ENCODE results near the gene KLHL22. TPM values are rescaled to one million over a fixed set of nuclear protein-coding genes. Genes with fewer than 3 reads are reported as not detected.

KLHL22 gene
- total RNA-seq, 1 donor from 2014 or later = 14.3 TPM

DNA sequence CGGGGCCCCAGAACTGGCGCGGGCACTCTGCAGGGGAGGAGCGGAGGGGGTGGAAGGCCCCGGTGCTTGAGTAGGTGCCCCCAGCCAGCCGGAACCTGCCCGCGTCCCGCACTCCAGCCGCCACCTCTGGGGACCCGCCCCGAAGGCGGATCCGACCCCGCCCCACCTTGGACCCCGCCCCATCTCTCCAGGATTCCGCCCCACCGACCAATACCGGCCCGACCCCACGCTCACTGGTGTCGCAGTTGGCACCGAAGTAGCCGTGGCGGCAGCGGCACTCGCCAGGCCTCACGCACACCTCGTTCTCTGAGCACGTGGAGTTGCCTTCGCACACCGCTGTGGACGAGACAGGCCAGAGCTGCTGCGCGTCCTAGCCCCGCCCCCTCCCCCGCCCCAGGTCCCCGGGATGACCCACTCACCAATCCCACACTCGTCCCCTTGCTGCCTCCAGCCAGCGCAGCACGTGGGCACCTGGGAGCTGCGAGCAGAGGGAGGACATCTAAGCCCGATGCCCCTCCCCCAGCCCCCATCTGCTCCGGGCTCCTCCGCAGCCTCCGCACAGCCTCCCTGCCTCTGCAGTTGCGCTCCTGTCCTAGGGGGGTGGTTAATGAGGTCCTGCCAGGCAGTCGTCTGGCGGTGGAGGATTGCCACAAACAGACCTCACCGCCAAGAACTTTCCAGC is 63.9 kb downstream of the KLHL22 start:
- Histone ChIP-seq H3K9me3 (ENCODE audit: low read depth) (no peaks in the 10 kb centered on the region), H3K27me3 (peaks cover 98% of the 10 kb centered on the region), H4K20me1 (ENCODE audit: low read depth) (peaks cover 81% of the 10 kb centered on the region), H3K4me2 (peak overlapping the region; percentile 80), H3K79me2 (ENCODE audit: low read depth) (no peaks in the 10 kb centered on the region), H3K36me3 (no peaks in the 10 kb centered on the region), H3K4me1 (no peaks in the 10 kb centered on the region), H3K27ac (no peak overlapping the region), H2AFZ (replicated peaks) (no peak overlapping the region), H3K4me3 (peak overlapping the region; percentile 42), H3K9ac (no peak overlapping the region), H3F3A (ENCODE audit: low read depth) (peaks cover 10% of the 10 kb centered on the region)
- Mint-ChIP-seq H3K27me3 (ENCODE audit: insufficient read depth, low read depth) (peaks cover 48% of the 10 kb centered on the region), H3K4me3 (peak overlapping the region; percentile 77), H3K27ac (no peak overlapping the region), H3K4me1 (peaks cover 17% of the 10 kb centered on the region), H3K36me3 (peaks cover 10% of the 10 kb centered on the region), H3K9me3 (peaks cover 2% of the 10 kb centered on the region)
- TF ChIP-seq EZH2 (IDR thresholded peaks at IDR 0.05) (peak; percentile 8), CTCF (IDR thresholded peaks at IDR 0.05) (no peak), EZH2phosphoT487 (IDR thresholded peaks at IDR 0.05) (peak; percentile 0)
- peak; percentile 37 for DNase-seq (ENCODE audit: low spot score)

GRCh38 chr22:20430720-20431510 is 64.7 kb downstream of the KLHL22 start:
- Histone ChIP-seq H4K20me1 (ENCODE audit: low read depth) (peaks cover 75% of the 10 kb centered on the region), H3K4me1 (no peaks in the 10 kb centered on the region), H2AFZ (replicated peaks) (no peak overlapping the region), H3K36me3 (no peaks in the 10 kb centered on the region), H3K4me3 (peak overlapping the region; percentile 42), H3K27ac (no peak overlapping the region), H3K4me2 (peak overlapping the region; percentile 80), H3K27me3 (peaks cover 90% of the 10 kb centered on the region), H3K79me2 (ENCODE audit: low read depth) (no peaks in the 10 kb centered on the region), H3K9me3 (ENCODE audit: low read depth) (no peaks in the 10 kb centered on the region), H3K9ac (no peak overlapping the region), H3F3A (ENCODE audit: low read depth) (peaks cover 10% of the 10 kb centered on the region)
- peaks cover 16% of the 10 kb centered on the region for H3K4me1 Mint-ChIP-seq
- peak overlapping the region; percentile 72 for H3K4me3 Mint-ChIP-seq
- peaks cover 48% of the 10 kb centered on the region for H3K27me3 Mint-ChIP-seq (ENCODE audit: insufficient read depth, low read depth)
- DNase-seq (ENCODE audit: low spot score) = peak; percentile 93
- peaks cover 2% of the 10 kb centered on the region for H3K9me3 Mint-ChIP-seq
- no peak overlapping the region for H3K27ac Mint-ChIP-seq
- TF ChIP-seq CTCF (IDR thresholded peaks at IDR 0.05) (peak; percentile 54), EZH2phosphoT487 (IDR thresholded peaks at IDR 0.05) (peak; percentile 69), EZH2 (IDR thresholded peaks at IDR 0.05) (peak; percentile 81)
- peaks cover 10% of the 10 kb centered on the region for H3K36me3 Mint-ChIP-seq

DNA sequence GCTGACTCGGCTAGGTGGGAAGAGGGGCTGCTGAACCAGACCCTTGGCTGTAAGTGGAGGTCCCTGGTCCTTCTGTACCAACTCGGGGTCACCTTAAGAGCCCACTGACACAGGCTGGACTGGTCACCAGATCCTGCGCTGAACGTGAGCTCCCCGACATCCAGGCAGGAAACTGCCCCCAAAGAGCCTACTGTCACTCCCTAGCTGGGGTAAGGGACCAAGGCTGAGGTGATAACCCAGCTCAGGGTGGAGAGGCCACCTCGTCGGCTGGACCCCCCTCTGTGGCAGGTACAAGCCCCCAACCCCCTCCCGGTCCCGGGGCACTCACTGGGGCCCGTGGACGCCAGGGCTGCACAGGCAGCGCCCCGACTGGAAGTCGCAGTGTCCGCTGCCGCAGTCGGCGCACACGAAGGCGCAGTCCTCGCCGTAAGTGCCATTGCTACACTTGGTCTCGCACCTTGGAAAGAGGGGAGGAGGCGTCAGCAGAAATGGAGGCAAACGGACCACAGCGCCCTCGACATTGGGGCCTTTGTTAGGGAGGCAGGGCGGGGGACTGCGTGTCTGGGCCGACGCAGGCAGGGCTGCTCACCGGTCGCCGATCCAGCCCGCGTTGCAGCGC is 65.4 kb downstream of the KLHL22 start:
- H3K27me3 ChIP-seq = peaks cover 83% of the 10 kb centered on the region
- peak overlapping the region; percentile 72 for H3K4me3 Mint-ChIP-seq
- no peaks in the 10 kb centered on the region for H3K79me2 ChIP-seq (ENCODE audit: low read depth)

More for the DNA sequence above, 65.4 kb downstream of the KLHL22 start:
- H4K20me1 ChIP-seq (ENCODE audit: low read depth) = peaks cover 68% of the 10 kb centered on the region
- Mint-ChIP-seq H3K36me3 (peaks cover 8% of the 10 kb centered on the region), H3K27ac (no peak overlapping the region), H3K4me1 (peaks cover 11% of the 10 kb centered on the region), H3K9me3 (peaks cover 2% of the 10 kb centered on the region), H3K27me3 (ENCODE audit: insufficient read depth, low read depth) (peaks cover 48% of the 10 kb centered on the region)
- TF ChIP-seq EZH2 (IDR thresholded peaks at IDR 0.05) (no peak), EZH2phosphoT487 (IDR thresholded peaks at IDR 0.05) (no peak), CTCF (IDR thresholded peaks at IDR 0.05) (no peak)
- H3K4me2 ChIP-seq = peak overlapping the region; percentile 80
- H3K4me1 ChIP-seq = no peaks in the 10 kb centered on the region
- H3F3A ChIP-seq (ENCODE audit: low read depth) = peaks cover 10% of the 10 kb centered on the region
- DNase-seq (ENCODE audit: low spot score) = no peak
- peak overlapping the region; percentile 42 for H3K4me3 ChIP-seq
- no peak overlapping the region for H2AFZ ChIP-seq (replicated peaks)
- H3K27ac ChIP-seq = no peak overlapping the region
- no peaks in the 10 kb centered on the region for H3K9me3 ChIP-seq (ENCODE audit: low read depth)
- no peak overlapping the region for H3K9ac ChIP-seq
- no peaks in the 10 kb centered on the region for H3K36me3 ChIP-seq
